HG02610 (cell line): Measurements from ENCODE around the gene UROC1.

Experiments used
- ATAC-seq: cut with Tn5 transposase; IDR thresholded peaks from one replicate; pipeline ENCODE4 v1.9.1; 2021; ENCODE audit warnings: mild to moderate bottlenecking, moderate library complexity; ENCODE audit not compliant: unreplicated experiment

Gene UROC1

DNA sequence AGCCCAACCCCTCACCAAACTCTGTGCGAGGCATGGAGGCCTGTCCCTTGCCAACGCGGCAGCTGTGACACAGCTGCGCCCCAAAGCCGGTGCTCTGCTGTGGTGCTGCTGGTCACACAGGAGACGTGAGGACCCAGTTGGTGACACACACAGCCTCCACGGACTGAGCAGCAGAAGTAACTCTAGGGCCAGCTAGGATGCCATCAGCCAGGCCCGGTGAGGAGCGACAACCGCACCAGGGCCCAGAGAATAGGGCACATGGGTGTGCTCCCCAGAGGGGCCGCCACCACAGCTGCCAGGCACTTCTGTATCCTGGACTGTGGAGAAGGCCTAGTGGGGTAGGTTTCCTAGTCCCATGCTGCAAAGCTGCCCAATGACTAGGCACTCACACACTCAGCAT, 52.6 kb downstream of the UROC1 start:
- ATAC-seq: no peak

DNA sequence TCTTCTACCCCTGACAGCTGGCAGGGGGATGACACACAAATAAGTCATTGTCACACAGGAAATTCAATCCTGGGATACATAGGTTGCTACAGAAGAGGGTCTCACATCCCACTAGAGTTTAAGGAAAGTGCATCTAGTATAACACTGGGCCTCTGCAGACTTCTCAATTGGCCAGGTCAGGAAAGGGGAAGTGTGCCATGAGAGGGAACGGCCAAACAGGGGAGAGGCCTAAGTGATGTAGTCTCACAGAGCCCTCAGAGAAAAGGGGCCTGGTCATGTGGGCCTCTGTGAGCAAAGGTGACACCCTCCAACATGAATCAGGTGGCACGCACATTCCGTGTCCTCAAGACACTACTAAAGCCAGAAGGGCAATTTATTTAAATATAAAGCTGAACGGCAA, 53.1 kb downstream of the UROC1 start:
- ATAC-seq: no peak

DNA sequence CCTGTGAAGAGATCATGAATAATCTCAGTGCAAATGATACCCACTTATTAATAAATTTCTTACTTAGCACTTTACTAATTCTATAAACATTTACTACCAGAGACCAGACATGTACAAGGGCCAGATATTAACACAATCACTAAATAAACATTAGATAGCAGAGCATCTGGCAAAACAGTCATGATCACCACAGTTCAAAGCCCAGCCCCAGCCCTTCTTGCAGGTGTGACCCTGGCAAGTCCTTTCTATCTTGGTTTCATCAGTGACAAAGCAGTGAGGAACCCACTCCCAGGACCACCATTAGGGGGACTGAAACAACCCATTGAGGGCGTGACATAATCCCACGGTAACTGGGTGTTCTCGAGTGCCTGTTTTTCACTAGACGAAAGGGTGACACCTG, 53.5 kb downstream of the UROC1 start:
- no peak for ATAC-seq

DNA sequence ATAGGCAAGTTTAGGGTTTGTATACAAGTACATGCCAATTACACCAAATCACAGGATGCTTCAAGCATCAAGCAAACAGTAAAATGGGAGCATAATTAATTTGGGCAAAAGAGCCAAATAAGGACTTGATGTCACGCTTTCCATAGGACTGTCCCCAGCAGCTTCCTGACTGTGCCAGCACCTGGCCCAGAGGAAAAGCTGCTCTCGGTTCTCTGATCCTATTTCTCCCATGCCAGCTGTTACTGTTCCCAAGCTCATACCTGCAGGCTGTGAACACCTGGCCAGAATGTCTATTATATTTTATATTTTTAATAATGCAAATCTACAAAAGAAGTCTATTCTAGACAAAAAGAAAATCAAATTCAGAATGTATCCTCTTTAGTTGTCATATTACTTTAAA, 54.1 kb downstream of the UROC1 start:
- ATAC-seq: no peak

DNA sequence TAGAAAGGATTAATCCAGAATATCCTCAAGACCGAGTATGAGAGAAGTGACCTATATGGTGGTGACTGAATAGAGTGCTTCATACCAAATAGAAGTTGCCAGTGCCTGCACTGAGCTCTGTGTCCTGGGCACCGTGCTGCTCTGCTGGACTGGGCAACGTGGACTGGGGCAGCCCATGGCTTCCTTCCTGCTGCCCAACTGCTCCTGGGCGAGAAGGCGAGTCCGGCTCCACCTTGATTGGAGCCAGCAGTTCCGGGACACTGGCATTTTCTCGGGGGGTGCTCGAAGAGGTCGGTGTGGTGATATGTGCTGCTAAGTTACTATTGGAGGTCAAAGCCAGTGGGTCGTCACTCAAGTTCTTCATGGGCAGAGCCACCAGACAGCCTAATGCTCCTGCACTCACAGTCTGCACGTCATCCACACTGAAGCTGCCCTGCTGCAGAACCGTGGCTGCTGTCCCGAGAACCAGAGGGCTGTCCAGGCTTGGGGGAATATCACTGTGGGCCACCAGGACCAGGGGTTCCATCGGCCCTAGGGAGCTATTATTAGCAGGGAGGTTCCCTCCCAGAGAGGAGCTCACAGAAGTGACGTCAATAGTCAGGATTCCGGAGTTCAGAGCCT, 56.0 kb downstream of the UROC1 start:
- no peak for ATAC-seq

DNA sequence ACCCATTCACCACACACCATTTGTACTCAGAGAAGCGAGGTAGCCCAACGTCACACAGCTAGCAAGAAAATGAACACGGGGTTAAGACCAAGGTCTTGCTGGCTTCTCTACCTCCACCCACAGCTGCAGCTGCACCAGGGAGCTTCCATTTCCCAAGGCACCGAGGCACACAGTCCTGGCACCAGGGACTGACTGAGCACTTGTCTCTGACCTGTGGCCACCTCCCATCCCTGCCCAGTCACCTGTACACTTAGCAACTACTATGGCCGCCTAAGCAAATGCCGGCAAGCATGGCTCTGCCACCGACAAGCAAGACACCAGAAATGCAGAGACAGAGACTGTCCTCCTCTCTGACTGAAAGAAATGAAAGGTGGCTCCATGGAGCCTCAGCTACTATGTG, 57.2 kb downstream of the UROC1 start:
- no peak for ATAC-seq

DNA sequence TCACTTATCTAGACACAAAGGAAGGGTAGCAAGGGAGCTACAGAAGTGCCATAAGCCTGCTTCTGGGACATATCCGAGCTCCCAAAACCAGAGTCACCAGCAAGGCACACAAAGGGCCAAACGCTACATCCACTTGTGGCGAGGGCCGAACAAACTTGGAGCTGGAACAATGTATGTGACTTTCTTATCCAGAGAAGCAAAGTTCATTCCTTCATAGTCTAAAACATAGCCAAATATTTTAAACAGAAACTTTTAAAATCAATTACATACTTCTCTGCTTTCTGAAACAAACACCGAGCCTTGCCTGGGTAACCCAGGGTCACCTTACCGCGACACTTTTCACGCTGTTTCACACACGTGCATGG, 57.8 kb downstream of the UROC1 start:
- ATAC-seq: no peak

DNA sequence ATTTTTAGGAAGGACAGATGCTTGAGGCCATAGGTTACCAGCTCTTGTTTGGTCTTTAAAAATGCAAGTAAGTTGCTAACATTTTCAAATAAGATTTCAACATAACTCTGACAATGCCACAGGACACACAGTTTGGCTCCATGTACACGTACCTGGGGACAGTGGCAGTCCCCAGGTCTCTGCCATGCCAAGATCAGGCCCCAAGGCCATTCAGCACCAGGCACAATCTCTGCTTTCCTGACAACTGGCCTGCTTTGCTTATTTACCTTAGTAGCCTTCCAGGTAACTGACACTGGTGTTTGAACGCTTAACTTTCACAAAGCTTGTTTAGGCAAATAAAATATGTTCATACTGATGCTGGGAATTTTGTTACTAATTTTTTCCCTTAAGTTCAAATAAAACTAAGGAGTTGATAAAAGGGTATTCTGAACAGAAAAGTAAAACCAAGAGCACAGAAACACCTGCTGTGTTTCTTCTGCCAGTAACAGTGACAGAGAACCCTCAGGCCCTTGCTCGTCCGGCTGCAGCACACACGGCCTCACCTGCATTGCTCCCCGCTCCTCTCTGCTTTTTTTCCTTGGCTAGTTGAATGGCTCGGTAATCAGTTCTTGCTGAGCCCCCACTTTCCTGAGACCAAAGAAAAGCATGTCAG, 58.3 kb downstream of the UROC1 start:
- ATAC-seq: no peak

DNA sequence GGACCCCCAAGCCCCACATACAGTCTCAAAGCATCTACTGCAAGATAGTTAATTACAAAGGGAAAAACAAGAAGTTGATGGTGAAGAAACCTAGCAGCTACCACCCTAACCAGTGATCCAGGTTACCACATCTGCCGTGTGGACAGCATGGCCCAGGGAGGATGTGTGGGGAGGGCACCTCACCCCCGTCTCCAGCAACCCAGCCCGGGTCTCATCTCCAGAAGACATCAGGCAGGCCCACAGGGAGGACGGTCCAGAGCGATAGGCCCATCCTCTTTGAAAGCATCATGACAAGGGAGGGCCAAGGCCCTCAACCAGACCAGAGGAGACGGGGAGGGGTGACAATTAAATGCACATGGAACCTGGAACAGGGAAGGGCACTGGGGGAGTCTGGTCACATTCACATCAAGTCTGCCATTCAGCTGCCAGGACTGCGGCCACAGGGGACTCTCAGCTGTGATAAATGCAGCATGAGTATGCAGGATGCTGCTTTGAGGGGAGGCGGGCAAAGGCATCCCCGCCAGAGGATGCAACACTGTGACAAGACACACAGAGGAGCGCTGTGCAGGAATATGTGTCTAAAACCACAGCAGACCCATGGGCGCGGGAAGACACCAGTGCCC, 60.7 kb downstream of the UROC1 start:
- ATAC-seq: no peak

DNA sequence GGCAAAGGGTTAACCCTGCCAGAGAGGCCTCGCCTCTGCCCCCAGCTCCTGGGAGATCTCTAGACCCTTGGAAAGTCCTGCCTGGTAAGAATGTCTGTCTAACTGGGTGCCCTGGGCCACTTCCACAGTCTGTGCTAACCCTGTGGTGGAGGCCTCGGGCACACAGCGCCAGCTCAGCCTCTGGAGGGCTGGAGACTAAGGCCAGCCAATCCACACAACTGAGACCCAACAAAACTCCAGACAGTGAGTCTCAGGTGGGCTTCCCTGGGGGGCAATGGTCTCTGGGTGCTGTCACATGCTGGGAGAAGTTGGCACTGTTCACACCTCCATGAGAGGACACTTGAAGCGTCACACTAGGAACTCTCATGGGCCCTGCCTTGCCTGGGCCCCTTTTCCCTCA, 61.4 kb downstream of the UROC1 start:
- ATAC-seq: no peak

DNA sequence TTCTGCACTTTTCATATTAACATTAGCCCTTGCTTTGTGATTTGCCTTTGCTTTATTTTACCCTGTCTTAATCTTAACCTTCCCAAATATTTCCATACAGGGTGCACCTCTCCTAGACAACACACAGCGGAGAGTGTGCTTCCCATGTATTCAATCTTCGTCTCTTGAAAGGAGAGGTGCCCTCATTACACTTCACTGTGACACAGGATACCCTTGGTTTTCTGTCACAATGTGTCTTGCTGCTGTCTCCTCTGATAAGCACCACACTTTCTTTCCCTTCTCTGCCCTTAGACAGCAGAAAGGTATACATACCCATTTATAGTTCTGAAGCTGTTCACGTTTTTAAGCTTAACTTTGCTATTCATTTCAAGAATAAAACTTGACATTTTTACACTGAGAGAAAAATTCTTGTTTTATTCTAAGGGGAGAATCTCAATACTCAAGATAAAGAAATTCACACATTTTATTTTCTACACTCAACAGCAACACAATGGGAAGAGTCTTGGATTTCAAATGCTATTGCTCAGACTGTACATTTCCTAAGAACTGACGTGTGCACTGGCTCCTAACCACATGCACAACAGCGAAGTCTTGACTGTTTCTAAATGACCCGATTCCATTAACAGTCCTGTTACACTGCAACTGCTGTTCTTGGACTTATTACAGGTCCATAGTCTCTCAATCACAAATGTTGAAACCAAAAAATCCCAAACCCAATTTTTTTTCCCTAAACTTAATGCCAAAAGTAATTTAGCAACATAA, 63.0 kb downstream of the UROC1 start:
- ATAC-seq: no peak

DNA sequence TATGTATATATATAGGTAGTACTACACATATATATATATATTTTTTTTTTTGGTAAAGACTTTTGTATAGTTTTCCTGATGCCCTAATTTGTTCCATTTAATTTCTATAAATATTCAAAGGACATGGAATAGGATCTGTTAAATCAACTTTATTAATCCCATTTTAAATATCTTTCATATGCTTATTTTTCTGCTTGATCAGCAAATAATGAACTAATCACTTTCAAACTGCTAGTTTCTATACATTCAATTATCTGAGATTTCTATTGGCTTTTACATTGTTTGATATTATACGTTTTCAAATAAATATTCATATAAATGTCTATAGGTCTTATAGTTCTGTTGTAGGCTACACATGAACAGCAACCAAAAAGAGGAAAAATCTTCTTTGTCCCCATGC, 63.5 kb downstream of the UROC1 start:
- ATAC-seq: no peak

DNA sequence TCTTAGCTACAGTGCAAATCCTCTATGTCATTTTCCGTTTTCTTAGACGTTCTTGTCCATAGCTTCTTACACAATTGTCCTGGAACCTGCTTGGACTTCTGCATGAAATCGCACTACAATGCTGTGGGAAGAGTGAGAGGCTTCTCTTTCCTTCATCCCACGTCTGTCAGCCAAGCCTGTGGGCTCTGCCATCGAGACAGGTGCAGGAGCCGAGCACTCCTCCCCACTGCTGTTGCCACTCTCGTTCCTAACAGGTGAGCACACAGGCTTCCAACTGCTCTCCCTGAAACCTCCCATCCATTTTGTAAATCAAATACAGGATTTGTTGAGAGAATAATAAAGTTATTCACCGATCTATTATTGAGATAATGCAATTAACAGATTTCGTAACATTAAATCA, 65.4 kb downstream of the UROC1 start:
- ATAC-seq: no peak

DNA sequence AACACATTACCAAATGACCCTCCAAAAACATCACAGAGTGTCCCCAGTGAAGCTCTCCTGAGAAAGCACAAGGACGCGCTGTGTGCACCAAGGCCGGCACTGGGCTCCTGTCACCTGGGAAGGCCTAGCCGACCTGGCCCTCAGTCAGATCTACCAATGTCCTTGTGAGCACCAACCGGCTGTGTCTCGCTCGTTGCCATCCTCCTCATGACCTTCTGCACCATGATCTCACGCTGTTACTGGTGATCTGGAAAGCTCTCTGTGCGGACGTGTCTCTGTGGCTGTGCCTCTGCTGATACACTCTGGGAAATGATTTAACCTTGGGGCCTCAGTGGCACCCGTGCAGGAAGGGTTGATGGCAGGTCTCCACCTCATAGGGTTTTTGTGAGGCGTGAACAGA, 66.1 kb downstream of the UROC1 start:
- ATAC-seq: no peak

DNA sequence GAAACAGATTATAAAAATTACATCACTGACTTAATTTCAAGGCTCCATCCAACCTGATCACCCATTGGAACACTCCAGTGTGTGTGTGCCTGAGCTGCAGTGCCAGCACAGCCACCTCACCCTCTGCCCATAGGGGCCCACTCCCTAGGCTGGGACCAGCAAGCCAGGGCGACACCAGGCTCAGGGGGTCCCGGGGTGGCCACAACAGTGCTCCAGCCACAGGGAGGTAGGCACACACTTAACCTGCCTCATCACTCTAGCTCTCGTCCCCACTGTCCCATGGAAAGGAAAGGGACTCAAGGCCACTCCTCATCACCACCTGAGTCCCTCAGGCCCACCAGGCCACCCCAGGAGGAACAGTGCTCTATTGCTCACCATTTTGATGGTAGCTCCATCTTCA, 66.8 kb downstream of the UROC1 start:
- no peak for ATAC-seq

DNA sequence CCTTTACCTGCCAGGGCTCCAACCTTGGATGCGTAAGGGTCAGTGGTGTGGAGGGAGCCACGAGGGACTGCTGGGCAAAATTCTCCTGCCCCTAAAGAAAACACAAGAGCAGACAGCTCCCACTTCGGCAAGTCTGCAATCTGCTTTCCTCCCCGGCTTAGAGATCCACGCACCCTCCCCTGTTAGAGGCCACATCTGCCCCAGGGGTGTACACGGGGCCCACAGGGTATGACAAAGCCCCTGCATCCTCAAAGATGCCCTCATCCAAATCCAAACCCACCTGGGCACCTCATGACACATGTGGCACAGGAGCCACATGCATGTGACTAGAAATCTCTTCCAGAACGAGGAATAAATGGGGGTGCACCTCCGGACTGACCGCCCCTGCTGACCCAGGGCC, 67.4 kb downstream of the UROC1 start:
- ATAC-seq: no peak

DNA sequence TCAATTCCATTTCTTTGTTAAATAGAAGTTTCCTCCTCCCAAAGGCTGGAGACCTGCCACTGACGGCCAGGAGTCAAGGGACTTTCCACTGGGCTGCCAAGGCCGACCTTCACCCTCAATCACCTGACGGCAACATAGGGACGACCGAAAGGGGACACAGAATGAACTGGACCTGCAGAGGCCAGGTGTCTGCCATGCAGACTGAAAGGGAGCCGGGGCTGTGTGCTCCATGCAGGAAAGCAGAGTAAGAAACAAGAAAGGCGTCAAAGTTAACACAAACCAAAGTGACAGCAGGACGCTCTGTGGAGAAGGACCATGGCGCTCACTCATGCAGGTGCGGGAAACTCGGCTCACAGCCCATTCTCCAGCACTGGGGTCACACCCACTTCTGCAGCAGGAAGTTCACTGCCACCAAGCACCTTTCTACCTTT, 67.9 kb downstream of the UROC1 start:
- ATAC-seq: no peak

DNA sequence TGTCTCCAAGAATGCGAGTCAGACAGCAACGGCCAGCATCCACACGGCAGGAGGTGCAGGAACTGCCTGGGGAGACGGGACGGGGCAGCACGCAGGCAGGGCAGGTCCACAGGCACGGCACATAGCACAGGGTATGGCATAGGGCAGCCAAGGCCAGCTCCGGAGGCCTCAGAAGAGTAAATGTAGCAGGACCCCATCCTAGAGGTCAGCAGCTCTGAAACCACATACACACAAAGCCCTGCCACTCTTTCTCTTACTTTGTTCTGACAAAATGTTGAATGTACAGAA, 68.7 kb downstream of the UROC1 start:
- no peak for ATAC-seq

DNA sequence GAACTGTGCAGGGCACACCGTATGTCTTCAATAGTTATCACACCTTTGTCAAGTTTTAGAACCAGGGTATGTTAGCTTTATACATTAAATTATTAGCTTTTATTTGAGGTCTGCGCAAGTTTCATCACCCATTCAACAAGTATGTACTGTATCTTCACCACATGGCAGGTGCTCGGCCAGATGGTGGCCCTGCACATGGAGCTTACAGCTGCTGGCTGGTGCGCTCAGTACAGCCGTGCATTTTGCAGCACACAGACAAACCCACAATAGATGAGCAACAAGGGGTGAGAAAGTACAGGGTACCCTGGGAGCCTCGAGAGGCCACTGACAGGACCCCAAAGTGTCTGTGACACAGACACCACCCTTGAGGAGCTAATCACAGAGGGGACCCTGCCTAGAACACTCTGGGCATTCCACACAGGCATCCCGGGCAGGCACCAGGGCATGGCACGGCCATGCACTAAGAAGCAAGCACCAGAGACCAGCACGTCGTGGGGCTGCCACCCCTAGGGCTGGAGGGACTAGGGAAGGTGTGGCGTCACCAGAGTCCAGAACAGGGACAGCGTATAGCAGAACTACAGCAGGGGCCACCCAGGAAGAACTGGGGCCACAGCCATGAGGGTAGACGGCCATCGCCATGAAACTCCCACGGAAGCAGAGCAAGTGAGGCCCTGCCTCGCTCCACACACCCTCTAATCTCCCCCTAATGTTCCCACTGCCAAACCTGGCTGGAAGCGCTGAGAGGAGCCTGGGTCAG, 69.3 kb downstream of the UROC1 start:
- no peak for ATAC-seq

DNA sequence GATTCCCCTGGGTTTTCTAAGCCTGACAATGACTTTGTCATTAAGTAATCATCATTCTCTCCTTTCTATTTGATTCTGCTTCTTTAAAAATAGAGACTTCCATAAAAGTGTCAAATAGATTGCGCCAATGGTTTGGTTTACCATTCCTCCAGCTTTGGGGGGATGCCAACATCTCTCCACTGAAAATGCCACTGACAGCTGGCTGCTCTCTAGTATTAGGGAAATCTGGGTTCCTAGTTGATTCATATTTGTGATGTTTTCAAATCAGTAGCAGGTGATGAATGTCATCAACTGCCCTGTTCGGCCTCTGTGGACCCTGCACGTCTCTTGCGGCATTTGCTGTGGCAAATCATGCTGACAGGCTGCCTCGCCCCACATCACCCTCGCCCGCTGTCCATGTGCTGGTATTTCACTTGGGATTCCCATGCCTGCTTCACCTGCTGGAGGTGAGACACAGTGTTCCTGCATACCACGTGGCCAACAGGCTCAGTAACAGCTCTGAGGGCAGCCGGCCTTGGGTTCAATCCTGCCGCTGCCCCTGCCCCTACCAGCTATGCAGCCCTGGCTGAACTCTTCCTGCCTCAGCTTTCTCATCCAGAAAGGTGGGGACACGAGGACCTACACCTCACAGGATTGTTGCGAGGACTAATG, 70.0 kb downstream of the UROC1 start:
- no peak for ATAC-seq

DNA sequence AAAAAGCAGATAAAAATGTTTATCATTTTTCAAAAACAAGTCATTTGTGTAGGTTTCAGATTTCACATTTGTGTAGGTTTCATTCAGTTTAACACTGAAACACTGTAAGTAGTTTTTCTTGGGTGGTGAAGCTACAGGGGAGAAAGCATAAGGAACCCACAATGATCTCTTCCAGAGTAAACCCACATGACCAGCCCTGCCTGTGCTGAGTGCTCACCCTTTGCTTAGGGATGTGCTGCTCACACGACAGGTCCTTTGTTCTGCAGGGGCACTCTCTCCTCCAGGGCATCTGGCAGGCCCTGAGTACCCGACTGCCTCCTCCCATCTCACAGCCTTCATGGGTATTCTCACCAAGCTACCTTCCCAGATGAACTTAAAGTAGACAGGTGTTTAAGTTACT, 70.8 kb downstream of the UROC1 start:
- no peak for ATAC-seq
